M059J (cell line): Measurements from ENCODE around the gene UBA3. TPM values are rescaled to one million over a fixed set of nuclear protein-coding genes. Genes with fewer than 3 reads are reported as not detected.

Experiments used
- DNase-seq: peaks from one replicate; pipeline ENCODE4 v3.0.0-alpha.2; 2012; ENCODE audit warnings: low read depth
- total RNA-seq: library from RNA; depleted of rRNA; stranded (reverse); fragments of >200 nt; shearing (Covaris generic); gene quantifications from 2 replicates; pipeline ENCODE4 v1.2.3, GENCODE V29; 2014; rRNA removed

The UBA3 gene
- total RNA-seq, 1 experiment from 2014 or later: 44.9 TPM

GRCh38 chr3:69012100-69012799, 67.9 kb downstream of the UBA3 start:
- no peak for DNase-seq

- no peak for DNase-seq
Observed at GRCh38 chr3:69011096-69011730, 69.0 kb downstream of the UBA3 start.

DNA sequence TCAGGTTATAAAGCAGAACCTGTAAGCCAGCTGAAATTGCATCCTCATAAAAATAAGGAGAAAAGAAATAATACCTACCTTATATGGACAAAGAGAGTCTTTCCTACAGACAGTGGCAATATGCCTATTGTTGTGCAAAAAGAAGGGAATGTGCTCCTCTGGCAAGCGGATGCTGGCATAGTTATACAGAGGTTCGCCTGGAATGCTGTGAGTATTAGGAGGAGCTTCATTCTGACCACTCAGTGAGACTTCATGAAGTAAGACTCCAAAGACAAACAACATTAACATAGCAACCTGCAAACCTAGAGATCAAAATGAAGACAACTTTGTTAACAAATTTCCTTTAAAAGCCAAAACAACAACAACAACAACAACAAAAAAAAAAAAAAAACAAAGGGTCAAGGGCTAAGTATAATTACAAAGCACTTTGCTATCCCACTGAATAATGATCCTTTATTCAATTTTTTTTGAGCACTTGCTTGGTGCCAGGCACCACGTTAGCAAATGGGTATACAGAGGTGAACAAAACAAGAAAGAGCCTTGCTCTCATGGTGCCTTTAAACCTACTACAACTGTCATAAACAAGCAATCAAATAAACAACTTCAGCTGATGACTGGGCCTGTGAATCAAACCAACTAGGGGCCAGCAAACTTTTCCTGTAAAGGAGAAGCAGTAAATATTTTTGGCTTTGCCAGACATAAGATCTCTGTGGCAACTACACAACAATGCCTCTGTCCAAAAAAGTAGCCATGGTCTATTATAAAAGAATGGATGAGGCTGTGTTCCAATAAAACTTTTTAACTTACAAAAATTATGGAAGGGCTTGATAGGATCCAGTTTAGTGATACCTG, 70.4 kb downstream of the UBA3 start:
- DNase-seq: peak; percentile 24

GRCh38 chr3:69008980-69009379, 71.2 kb downstream of the UBA3 start:
- no peak for DNase-seq

GRCh38 chr3:69005791-69006482, 74.2 kb downstream of the UBA3 start:
- no peak for DNase-seq

DNA sequence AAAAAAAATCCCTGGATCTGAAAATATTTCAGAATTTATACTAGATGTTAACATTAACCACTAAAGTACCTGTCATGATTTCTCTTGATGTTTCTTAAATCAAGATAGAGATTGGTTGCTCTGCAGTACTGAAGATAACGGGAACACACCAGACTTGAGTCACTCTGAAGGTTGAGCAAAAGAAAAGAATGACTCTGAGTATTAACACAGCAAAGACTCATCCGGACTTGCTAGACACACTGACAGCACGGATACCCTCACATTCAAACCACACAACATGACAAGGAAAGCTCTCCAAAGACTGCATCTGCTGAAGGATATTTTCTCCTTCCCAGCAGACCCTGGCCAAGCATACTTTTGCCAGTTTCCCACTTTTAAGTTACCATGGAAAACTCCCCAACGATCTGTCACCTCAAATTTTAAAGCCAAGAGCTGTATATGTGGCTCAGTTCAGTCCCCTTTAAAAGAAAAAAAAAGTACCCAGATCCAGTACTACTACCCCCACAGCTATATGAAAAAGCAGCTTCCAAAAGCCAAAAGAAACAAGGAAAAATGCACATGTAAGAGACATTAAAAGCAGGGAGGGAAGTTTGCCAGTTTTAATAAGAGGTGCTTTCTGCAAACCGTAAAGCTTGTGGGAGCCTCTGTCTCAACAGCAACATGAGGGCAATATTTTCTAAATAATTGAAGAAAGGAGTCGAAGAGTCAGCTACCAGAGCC, 74.9 kb downstream of the UBA3 start:
- no peak for DNase-seq

Other genes starting within 250 kb of the UBA3 start
- not detected in 2 replicates for gene TAFA4, start 147.8 kb downstream of the UBA3 start, total RNA-seq
- gene EOGT, start 66.7 kb downstream of the UBA3 start, total RNA-seq: 4.1 and 9.0 TPM in 2 replicates
- gene TMF1, start 28.0 kb downstream of the UBA3 start, total RNA-seq: 11.8 and 15.8 TPM in 2 replicates
- 41.4 and 42.4 TPM in 2 replicates for gene ARL6IP5, start 4.6 kb upstream of the UBA3 start, total RNA-seq
- gene LMOD3, start 42.2 kb upstream of the UBA3 start, total RNA-seq: not detected in 2 replicates